GM18951 (cell line): ENCODE measurements around the gene PRPF6.

Experiments used
- POLR2A ChIP-seq: IDR thresholded peaks from 4 replicates; pipeline ENCODE4 v1.6.1; 2011; ENCODE audit warnings: mild to moderate bottlenecking; ENCODE audit not compliant: insufficient read length, insufficient read depth; ENCODE audit errors: extremely low read depth
- in situ Hi-C: fragments of 300-500 bp; cut with MboI; formaldehyde crosslinking; loops from one replicate; pipeline ENCODE4 v1.12.0; 2022; ENCODE audit warnings: low sequenced_read_pairs, mixed read lengths, inconsistent platforms; ENCODE audit not compliant: unreplicated experiment

The PRPF6 gene

DNA sequence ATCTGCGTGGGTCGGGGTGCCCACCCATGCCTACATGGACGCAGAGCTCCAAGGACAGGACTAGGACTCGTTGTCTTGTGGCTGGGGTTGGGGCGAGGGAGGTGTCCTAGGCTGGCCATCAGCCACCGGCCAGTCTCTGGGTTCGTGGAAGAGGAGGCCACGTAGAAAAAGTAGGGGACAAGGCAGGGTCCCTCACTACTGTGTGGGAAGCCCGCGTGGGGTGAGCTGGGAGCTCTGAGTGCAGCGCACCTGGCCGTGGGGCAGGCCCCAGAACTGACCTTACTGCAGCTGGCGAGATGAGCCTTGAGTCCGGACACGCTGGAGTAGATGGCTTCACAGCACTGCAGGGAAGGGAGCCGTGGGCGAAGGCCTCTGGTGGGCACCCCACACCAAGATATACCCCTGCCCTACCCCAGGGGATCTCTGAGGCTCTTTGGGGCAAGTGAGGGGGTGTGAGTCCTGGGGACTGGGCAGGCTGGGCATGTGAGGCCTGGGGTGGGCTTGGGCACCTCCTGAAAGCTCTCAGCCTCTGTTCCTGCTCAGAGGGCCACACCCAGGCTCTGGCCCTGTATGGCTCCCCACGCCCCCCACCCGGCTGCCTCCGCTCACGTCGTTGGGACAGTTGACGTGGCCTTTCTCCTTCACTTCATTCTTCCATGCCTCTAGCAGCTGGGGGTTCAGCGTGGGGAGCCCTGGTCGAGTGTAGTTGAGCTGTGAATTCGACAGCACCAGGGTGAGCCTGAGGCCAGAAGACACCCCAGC, 19.1 kb upstream of the PRPF6 start:
- TF ChIP-seq POLR2A: no peak
- in situ Hi-C loops: no loop called here

DNA sequence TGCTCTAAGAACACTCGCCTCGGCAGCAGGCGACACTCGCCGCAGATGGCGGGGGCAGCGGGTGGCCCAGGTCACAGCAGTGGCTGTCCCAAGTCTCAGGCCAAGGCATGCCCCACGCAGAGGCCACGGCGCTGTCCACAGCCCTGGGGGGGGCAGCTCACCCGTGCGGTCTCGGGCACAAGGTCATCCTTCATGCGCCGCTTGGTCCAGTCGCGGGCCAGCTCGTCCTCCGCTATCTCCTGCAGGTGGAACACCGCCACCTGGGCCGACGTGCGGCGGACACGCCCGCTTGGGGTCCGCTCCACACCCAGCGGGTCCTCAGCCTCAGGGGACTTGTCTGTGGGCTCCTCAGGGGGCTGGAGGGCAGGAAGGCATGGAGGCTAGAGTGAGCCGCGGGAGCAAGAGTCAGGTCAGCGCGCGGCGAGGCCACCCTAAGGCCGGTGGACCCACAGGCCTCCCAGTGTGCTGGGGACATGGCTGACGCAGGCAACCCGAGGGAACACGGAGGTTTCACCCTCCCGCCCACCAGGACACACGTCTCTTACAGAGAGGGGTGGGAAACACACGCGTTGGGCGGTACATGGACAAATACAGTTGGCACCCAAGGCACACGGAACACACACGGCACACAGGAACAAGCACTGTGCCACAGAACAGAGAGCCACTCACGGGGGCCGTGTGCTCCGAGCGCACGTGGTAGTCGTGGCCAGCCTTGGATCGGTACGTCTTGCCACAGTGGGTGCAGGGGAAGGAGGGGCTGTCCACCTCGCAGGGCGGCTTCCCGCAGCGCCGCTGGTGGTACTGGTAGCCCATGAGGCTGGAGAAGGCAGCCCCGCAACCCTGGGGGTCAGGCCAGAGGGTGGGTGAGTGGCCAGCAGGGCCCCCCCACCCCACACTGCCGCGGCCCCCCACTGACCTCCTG, 18.2 kb upstream of the PRPF6 start:
- in situ Hi-C loops: no loop called here
- TF ChIP-seq POLR2A: no peak

DNA sequence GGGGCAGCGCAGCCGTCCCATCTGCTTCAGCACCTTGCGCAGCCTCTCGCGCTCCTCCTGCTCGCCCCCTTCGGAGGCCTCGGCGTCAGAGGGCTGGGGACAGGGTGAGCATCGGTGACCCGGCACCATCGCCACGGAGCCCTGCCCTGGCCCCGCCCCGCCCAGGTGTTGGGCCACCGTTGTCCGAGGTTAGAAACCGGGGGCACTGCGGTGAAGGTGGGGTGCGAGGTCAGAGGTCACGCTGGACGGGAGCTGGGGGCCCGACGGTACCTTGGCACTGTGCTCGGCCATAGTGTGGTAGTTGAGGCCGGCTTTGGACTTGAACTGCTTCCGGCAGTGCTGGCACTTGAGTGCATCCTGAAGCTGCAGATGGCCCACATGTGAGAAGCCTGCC, 17.6 kb upstream of the PRPF6 start:
- no peak for TF ChIP-seq POLR2A
- in situ Hi-C loops: no loop called here

DNA sequence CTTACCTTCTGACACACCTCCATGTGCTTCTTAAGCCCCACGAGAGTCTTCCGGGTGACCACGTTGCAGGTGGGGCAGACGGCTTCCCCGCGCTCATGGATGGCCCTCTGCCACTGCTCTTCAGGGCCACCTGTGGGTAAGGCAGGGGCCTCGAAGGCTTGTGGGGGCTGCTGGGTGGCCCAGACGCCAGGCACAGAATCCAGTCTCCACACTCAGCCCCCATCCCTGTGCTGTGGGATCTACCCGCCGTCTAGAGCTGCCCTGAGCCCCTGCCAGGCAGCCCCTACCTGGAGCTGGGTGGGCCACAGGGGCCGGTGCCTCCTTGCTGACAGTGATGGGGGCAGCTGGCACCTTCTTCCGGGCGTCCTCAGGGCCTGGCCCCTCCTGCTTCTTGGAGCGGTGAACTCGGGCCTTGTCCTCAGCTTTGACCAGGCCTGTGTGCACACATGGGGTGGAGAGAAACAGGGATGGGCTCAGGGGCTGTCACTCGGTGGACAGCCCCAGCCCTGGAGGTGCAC, 17.1 kb upstream of the PRPF6 start:
- in situ Hi-C loops: no loop called here
- no peak for TF ChIP-seq POLR2A

DNA sequence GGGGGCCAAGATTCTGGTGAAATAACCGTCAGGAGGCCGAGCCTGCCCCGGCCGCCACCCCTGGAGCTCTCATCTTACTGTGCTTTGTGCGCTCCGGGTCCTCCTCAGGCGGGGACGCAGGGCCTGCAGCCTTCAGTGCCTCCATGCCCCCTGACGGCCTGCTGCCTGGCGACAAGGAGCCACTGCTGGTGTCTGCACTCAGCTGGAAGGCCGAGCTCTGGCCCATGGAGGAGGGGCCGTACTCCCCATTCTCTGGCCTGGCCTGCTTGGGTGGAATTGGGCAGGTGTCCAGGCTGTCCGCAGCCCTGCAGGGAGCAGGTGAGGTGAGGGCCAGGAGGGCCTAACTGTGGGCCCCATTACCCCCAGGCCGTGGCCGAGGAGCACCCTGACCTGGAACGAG, 16.5 kb upstream of the PRPF6 start:
- TF ChIP-seq POLR2A: no peak
- in situ Hi-C loops: no loop called here

DNA sequence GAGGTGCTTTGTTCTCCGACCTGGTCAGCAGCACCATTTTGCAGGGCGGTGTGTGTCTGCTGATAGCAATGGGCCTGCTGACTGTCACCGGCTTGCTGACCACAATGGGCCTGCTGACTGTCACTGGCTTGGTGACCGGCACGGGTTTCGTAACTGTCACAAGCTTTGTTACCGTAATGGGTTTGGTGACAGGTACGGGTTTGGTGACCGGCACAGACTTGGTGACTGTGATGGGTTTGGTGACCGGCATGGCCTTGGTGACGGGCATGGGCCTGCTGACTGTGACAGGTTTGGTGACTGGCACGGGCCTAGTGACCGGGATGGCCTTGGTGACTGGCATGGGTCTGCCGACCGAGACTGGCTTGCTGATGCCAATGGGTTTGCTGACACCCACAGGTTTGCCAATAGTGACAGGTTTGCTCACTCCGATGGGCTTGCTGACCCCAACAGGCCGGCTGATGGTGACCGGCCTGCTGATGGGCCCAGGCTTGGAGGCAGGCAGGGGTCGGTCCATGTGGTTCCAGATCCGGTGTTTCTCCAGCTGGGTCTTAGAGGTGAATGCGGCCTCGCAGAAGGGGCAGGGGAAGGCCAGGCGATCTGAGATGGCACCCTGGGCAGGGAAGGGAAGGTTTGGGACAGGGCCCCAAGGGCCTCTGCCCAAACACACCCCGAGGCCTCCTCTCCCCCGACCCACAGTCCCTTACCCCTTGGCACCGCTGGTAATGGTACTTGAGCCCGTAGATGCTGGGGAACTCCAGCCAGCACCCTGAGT, 14.6 kb upstream of the PRPF6 start:
- no peak for TF ChIP-seq POLR2A
- in situ Hi-C loops: no loop called here

DNA sequence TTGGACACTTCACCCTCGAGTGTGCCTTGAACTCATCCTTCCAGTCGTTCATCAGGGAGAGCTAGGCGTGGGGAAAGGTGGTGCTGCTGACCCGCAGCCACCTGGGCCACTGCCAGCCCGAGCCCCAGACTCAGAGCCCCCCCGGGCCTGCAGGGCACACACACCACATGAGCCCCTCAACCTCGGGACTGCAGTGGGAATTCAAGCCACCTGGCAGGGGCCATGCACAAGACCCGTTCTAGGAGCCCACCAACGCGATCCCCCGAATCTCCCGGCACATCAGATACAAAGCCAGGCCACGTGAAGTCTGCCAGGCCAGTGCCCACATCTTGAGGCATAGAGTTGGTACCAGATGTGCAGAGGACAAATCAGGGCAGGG, 14.0 kb upstream of the PRPF6 start:
- TF ChIP-seq POLR2A: no peak
- in situ Hi-C loops: no loop called here

DNA sequence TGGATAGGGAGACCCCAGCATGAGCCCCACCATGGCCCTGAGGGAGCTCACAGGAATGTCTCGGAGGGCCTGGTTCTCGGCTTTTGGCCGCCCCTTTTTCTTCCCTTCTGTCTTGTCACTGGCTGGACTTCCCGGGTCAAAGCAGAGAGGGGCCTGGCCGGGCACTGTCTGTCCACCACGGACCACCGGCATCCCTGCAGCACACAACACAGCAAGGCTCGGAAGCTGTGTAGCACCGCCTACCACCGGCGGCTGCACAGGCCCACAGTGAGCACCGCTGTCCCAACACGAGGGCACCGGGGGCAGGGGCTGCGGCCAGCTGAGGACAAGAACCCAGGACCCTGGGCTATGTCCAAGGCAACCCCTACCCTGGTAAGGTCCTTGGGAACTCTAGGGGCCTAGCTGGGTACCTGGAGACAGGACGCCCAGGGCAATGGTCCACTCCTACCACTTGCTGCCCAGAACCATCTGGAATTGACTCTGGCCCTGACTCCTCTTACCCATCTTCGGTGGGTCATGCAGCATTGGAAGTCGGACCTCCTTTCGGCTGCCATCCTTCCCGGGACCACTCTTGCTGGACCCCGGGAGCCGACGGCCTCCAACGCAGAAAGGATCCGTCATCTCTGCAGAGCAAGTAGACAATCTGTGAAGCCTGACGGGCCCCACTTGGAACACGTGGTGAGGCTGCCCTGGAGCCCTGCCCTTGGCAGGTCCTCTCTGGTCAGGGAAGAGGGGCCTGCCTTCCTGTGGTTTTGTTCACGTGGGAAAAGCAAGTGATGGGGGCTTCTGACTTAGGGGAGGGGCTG, 13.4 kb upstream of the PRPF6 start:
- in situ Hi-C loops: no loop called here
- no peak for TF ChIP-seq POLR2A

DNA sequence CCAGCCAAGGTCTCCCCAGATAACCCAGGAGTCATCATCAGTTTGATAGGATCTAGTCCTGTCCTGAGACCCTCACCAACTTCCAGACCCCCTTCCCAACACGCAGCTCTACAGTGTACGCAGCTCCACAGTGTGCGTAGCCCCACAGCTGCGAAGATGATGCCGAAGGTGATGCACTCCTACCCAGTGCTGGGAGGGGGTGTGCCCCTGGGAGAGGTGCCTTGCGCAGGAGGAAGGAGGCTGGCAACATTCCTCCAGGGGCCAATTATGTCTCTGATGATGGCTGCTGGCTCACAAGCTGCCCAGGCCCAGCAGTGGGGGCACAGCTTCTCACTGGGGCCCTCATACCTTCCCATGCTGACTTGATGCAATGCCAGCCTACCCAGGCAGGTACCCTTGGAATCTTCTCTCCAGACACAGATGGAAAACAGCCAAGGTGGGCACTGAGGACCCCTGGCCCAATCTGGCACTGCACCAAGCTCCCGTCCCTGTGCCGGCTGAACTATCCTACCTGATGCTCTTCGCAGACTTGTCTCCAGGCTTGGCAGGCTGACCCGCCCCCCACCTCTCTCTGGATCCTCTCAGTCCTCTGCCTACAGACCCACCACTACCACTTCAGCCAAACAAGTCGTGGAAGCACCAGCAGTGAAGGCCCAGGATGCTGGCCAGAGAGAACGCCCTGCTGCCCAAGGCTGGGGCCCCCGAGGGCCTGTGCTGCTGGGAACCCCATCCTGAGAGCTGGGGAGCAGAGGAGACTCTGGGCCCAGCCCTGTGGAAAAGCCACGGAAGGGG, 12.6 kb upstream of the PRPF6 start:
- TF ChIP-seq POLR2A: no peak
- in situ Hi-C loops: no loop called here

DNA sequence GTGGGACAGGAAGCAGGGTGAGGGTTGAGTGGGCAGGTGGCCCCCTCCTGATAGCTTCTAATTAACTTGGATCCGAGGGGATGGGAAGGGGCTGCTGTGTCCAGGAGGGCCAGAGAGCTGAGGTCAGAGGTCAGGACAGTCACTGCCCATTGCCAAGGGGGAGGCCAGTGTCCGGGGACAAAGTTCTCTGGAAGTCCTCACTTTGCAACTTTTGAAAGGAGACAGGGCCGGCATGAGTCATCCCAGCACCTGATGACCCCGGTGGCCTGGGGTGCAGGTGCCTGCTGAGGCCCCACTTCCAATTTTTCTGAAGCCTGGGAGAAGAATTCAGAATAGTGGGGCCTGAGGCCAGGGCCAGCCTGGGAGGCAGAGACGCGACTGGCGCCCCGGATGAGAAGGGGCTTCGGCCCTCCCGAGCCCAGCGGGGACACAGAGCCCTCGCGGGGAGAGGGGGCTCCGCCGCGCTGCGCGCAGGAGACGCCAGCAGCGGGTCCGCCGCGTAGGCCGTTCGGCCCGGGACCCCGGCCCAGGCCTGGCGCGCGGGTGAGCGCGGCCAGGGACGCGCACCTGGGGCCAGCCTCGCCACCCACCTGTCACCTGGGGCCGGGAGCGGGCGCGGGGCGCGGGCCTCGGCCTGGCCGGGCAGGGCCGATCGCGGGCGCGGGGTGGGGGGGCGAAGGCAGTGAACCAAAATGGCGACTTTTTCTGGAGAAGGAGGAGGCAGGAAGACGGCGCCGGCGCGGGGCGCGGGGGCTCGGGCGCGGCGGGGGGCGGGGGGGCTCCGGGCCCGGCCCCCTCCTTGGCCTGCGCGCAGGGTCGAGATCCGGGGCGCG, 11.8 kb upstream of the PRPF6 start:
- in situ Hi-C loops: no loop called here

More for the DNA sequence above, 11.8 kb upstream of the PRPF6 start:
- peak; percentile 4 for TF ChIP-seq POLR2A
